HG02763 (cell line): ENCODE data around the gene CNOT11.
"Not testable (repeated sequence)": the region's sequence is repeated elsewhere in the genome, so short reads cannot be mapped to it uniquely, and the experiment has no call there.

ENCODE experiments used
- ATAC-seq: cut with Tn5 transposase; IDR thresholded peaks from one replicate; pipeline ENCODE4 v1.9.1; 2021; ENCODE audit warnings: mild to moderate bottlenecking, moderate library complexity; ENCODE audit not compliant: unreplicated experiment

Gene CNOT11

GRCh38 chr2:101252408-101253012 is at the start of gene CNOT11:
Gene CNOT11 (plus strand): TSS chr2:101252886. CDS start chr2:101252965, 79 bp downstream.
- ATAC-seq, result peak; percentile 86

GRCh38 chr2:101204400-101205115 is 48.1 kb upstream of the CNOT11 start:
- ATAC-seq, result no peak

- ATAC-seq, result no peak
These were observed 46.9 kb upstream of the CNOT11 start for GRCh38 chr2:101205521-101206479.

- ATAC-seq, result no peak
These were observed 43.9 kb upstream of the CNOT11 start for GRCh38 chr2:101208830-101209229.

- ATAC-seq, result no peak
These were observed 33.4 kb upstream of the CNOT11 start for GRCh38 chr2:101219246-101219645.

- ATAC-seq, result not testable (repeated sequence)
These were observed 32.6 kb upstream of the CNOT11 start for GRCh38 chr2:101220091-101220490.

GRCh38 chr2:101223814-101224231 is 28.9 kb upstream of the CNOT11 start:
- peak; percentile 99 for ATAC-seq

GRCh38 chr2:101230541-101231001 is 22.1 kb upstream of the CNOT11 start:
- ATAC-seq, result no peak

GRCh38 chr2:101231240-101231639 is 21.4 kb upstream of the CNOT11 start:
- no peak for ATAC-seq

GRCh38 chr2:101231937-101232730 is 20.6 kb upstream of the CNOT11 start:
- ATAC-seq, result no peak

GRCh38 chr2:101232770-101233169 is 19.9 kb upstream of the CNOT11 start:
- ATAC-seq, result no peak

- no peak for ATAC-seq
These were observed 18.3 kb upstream of the CNOT11 start for GRCh38 chr2:101234169-101234938.

GRCh38 chr2:101235956-101236355 is 16.7 kb upstream of the CNOT11 start:
- not testable (repeated sequence) for ATAC-seq

GRCh38 chr2:101237944-101238343 is 14.7 kb upstream of the CNOT11 start:
- ATAC-seq, result not testable (repeated sequence)

GRCh38 chr2:101238930-101239759 is 13.5 kb upstream of the CNOT11 start:
- ATAC-seq, result no peak

GRCh38 chr2:101239760-101240118 is 12.9 kb upstream of the CNOT11 start:
- not testable (repeated sequence) for ATAC-seq

- not testable (repeated sequence) for ATAC-seq
These were observed 12.0 kb upstream of the CNOT11 start for GRCh38 chr2:101240694-101241093.

GRCh38 chr2:101241158-101241557 is 11.5 kb upstream of the CNOT11 start:
- ATAC-seq, result no peak

- ATAC-seq, result not testable (repeated sequence)
These were observed 8.3 kb upstream of the CNOT11 start for GRCh38 chr2:101244373-101244772.
